ENCODE data around the gene MUC20.

GRCh38 chr3:195760345-195761122, 39.8 kb downstream of the MUC20 start:
- no peak for TF ChIP-seq CTCF (IDR thresholded peaks at IDR 0.05)
- no peak for TF ChIP-seq POLR2AphosphoS5 (IDR thresholded peaks at IDR 0.05; ENCODE audit: low read depth, low read length)
- TF ChIP-seq SIN3A (IDR thresholded peaks at IDR 0.05; ENCODE audit: borderline replicate concordance, insufficient read depth, low read depth, low read length), result no peak
